ENCODE measurements around the gene YPEL4. TPM values are rescaled to one million over a fixed set of nuclear protein-coding genes. Genes with fewer than 3 reads are reported as not detected.

Gene YPEL4
- total and polyA plus RNA-seq, 8 donors: 1.2 to 10.1 (median 6.7) TPM

- Histone ChIP-seq H3K4me3 (no peak overlapping the region), H3K4me1 (no peaks in the 10 kb centered on the region), H3K36me3 (no peaks in the 10 kb centered on the region), H3K27me3 (peaks cover 0 to 5% of the 10 kb centered on the region in 2 donors), H3K27ac (no peak overlapping the region), H3K9me3 (no peaks in the 10 kb centered on the region)
- intact Hi-C loops (cut with DNase I): no loop called here
- ATAC-seq (no peak), DNase-seq (no peak)
- no peak for TF ChIP-seq CTCF (IDR thresholded peaks at IDR 0.05)
Observed at GRCh38 chr11:57632116-57632515, 17.6 kb downstream of the YPEL4 start.

GRCh38 chr11:57630171-57630570 lies 19.5 kb downstream of the YPEL4 start:
- intact Hi-C loops (cut with DNase I): no loop called here
- H3K4me1 ChIP-seq: no peaks in the 10 kb centered on the region
- no peaks in the 10 kb centered on the region for H3K27me3 ChIP-seq
- TF ChIP-seq CTCF (IDR thresholded peaks at IDR 0.05): no peak
- H3K36me3 ChIP-seq: no peaks in the 10 kb centered on the region
- H3K9me3 ChIP-seq: no peaks in the 10 kb centered on the region
- no peak for ATAC-seq
- H3K27ac ChIP-seq: no peak overlapping the region
- no peak overlapping the region for H3K4me3 ChIP-seq
- DNase-seq: no peak

DNA sequence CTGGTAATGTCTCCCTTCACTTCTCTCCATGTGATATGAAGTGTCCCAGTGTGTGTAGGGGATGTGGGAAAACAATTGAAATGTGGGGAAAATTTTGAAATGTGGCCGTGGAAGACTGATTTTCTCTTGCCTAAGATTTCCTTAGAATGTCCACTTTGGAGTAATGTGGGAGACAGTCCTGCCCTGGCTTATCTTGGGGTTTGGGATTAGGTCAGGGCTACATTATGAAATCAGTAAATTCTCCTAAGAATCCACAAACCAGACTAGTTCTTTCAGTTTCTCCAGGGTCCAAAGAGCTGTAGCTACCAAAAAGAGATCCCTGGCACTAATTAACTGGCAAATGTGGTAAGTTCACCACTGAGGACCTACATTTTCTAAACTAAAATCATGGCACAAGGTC lies 22.8 kb downstream of the YPEL4 start:
- DNase-seq (no peak), ATAC-seq (no peak)
- Histone ChIP-seq H3K27me3 (no peaks in the 10 kb centered on the region), H3K9me3 (no peaks in the 10 kb centered on the region), H3K36me3 (no peaks in the 10 kb centered on the region), H3K4me3 (no peak overlapping the region), H3K4me1 (no peaks in the 10 kb centered on the region), H3K27ac (no peak overlapping the region)
- TF ChIP-seq CTCF (IDR thresholded peaks at IDR 0.05): no peak
- intact Hi-C loops (cut with DNase I): no loop called here

DNA sequence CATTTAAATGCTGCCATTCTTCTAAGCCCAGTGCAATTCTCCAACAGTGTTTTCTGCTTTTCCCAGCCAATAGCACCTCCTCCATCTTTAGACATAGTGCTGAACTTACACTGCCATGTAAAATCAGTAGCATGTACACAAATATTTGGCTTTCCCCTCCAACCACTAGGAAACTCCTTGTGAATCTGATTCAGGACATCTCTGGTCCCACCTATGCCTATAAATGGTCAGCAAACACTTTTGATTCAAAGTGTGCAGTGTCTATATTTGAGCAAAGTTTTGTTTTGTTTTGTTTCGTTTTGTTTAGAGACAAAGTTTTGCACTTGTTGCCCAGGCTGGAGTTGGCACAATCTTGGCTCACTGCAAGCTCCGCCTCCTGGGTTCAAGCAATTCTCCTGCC lies 24.8 kb downstream of the YPEL4 start:
- ATAC-seq (no peak), DNase-seq (no peak)
- no peaks in the 10 kb centered on the region for H3K4me1 ChIP-seq
- no peak overlapping the region for H3K4me3 ChIP-seq
- H3K36me3 ChIP-seq: no peaks in the 10 kb centered on the region
- no peak for TF ChIP-seq CTCF (IDR thresholded peaks at IDR 0.05)
- H3K27me3 ChIP-seq: no peaks in the 10 kb centered on the region
- intact Hi-C loops (cut with DNase I): no loop called here
- no peak overlapping the region for H3K27ac ChIP-seq
- peaks cover 0 to 4% of the 10 kb centered on the region in 2 donors for H3K9me3 ChIP-seq

DNA sequence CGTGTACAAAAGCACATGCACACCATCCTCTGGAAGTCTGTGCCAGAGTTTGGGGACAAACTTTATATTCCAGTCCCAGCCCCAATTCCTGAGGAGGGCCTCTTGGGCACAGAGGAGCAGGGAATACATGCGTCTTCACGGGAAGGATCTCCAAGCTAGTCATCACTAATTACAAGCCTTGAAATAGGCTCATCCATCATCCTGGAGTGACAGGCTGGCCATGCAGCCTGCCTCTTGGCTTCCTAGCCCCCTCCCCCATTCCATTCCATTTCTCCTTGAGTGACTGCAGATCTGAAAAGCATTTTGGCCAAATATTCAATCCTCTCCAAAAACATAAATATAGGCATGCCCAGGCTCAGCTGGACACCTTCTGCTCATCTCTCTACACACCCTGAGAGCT lies 27.4 kb downstream of the YPEL4 start:
- no peaks in the 10 kb centered on the region for H3K27me3 ChIP-seq
- H3K27ac ChIP-seq: no peak overlapping the region
- ATAC-seq (no peak), DNase-seq (no peak)
- no peak for TF ChIP-seq CTCF (IDR thresholded peaks at IDR 0.05)
- no peaks in the 10 kb centered on the region for H3K4me1 ChIP-seq
- H3K9me3 ChIP-seq: peaks cover 0 to 16% of the 10 kb centered on the region in 2 donors
- H3K4me3 ChIP-seq: no peak overlapping the region
- intact Hi-C loops (cut with DNase I): no loop called here
- no peaks in the 10 kb centered on the region for H3K36me3 ChIP-seq

All from left lung (tissue), 10 donors.